Occipital lobe (tissue), 2 donors: ENCODE data around the gene DHRSX. TPM values are rescaled to one million over a fixed set of nuclear protein-coding genes. Genes with fewer than 3 reads are reported as not detected.
"Not testable (repeated sequence)": the region's sequence is repeated elsewhere in the genome, so short reads cannot be mapped to it uniquely, and the experiment has no call there.

Experiments used
- DNase-seq: peaks from one replicate; lab custom pipeline; 2025; lab: John Stamatoyannopoulos, UW
- total RNA-seq: library from RNA; depleted of rRNA; stranded (reverse); fragments of >200 nt; gene quantifications from one replicate; pipeline ENCODE4 v1.2.3, GENCODE V29; 2014

The DHRSX gene
- 18.7 TPM for total RNA-seq

- no peak for DNase-seq
These were observed at the start of gene DHRSX, which contains the start of gene ZBED1 for GRCh38 chrX:2500803-2501558. DHRSX (minus strand) TSS chrX:2500976; CDS start chrX:2500925, 51 bp downstream. ZBED1 (minus strand) TSS chrX:2500976; CDS start chrX:2490719, 10,257 bp downstream.

GRCh38 chrX:2549876-2550275, 49.1 kb upstream of the DHRSX start:
- no peak for DNase-seq

- DNase-seq, result no peak
These were observed 48.1 kb upstream of the DHRSX start for GRCh38 chrX:2548711-2549423.

GRCh38 chrX:2547736-2548135, 47.0 kb upstream of the DHRSX start:
- no peak for DNase-seq

GRCh38 chrX:2546496-2546895, 45.7 kb upstream of the DHRSX start:
- no peak for DNase-seq

- no peak for DNase-seq
These were observed 44.4 kb upstream of the DHRSX start for GRCh38 chrX:2545144-2545543.

- no peak for DNase-seq
These were observed 42.2 kb upstream of the DHRSX start for GRCh38 chrX:2542826-2543521.

- no peak for DNase-seq
These were observed 40.8 kb upstream of the DHRSX start for GRCh38 chrX:2541603-2542002.

- no peak for DNase-seq
These were observed 39.7 kb upstream of the DHRSX start for GRCh38 chrX:2540426-2540947.

GRCh38 chrX:2539586-2539985, 38.8 kb upstream of the DHRSX start:
- DNase-seq, result no peak

GRCh38 chrX:2538031-2538757, 37.4 kb upstream of the DHRSX start:
- DNase-seq, result peak; percentile 1

GRCh38 chrX:2536974-2537373, 36.2 kb upstream of the DHRSX start:
- DNase-seq, result no peak

- DNase-seq, result no peak
These were observed 35.4 kb upstream of the DHRSX start for GRCh38 chrX:2536141-2536540.

- not testable (repeated sequence) for DNase-seq
These were observed 33.7 kb upstream of the DHRSX start for GRCh38 chrX:2534261-2535021.

GRCh38 chrX:2533424-2533823, 32.6 kb upstream of the DHRSX start:
- no peak for DNase-seq

GRCh38 chrX:2526390-2526789, 25.6 kb upstream of the DHRSX start:
- DNase-seq, result no peak

- DNase-seq, result no peak
These were observed 23.1 kb upstream of the DHRSX start for GRCh38 chrX:2523911-2524310.

GRCh38 chrX:2521927-2522386, 21.2 kb upstream of the DHRSX start:
- DNase-seq, result no peak

- no peak for DNase-seq
These were observed 20.5 kb upstream of the DHRSX start for GRCh38 chrX:2521092-2521926.

- DNase-seq, result no peak
These were observed 19.8 kb upstream of the DHRSX start for GRCh38 chrX:2520539-2520938.
